Right lung (tissue), 5 donors: ENCODE data around the gene S100A7A. TPM values are rescaled to one million over a fixed set of nuclear protein-coding genes. Genes with fewer than 3 reads are reported as not detected.
"Not testable (repeated sequence)": the region's sequence is repeated elsewhere in the genome, so short reads cannot be mapped to it uniquely, and the experiment has no call there.

Experiments
- DNase-seq, 2 donors: peaks; one replicate each; pipeline ENCODE4 v3.0.0-alpha.2; 2013
- polyA plus RNA-seq, 5 donors: library from polyadenylated mRNA; unstranded; fragments of 120-200 nt; gene quantifications; one replicate each; pipeline versions ENCODE4 v1.2.1 to v1.2.3, GENCODE V29; 2013; ENCODE audit warnings: inconsistent platforms in 1 of 5, low replicate concordance in 1 of 5; ENCODE audit not compliant: insufficient read length in 5 of 5, insufficient read depth in 1 of 5

The S100A7A gene
- polyA plus RNA-seq, 5 donors, result not detected

DNA sequence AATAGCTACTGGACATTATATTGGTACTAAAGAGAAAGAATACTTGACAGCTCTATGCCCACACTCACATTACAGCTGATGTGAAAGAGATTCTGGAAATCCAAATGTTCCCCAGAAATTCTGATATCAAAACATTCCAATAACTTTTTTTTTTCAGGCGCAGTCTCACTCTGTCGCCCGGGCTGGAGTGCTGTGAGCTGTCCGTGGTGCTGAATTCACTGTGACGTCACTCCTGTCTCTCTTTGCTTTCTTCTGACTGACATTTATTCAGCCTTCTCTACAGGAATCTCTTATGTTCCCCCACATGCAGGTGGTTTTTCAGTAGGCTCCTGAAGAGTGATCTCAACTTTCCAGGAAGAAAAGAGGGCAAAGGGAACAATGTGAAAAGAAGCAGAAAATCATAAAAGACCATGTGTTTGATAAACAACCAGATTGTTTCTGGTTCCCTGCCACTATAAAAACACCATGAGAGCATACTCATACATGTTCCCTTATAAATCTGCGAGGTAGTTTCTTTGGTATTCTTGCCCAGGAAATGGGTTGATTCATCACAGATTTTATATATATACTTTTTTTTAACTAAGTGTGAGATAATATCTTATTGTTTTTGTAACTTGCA lies 6.2 kb downstream of the S100A7A start:
- DNase-seq, result peak; percentile 62 to 75

DNA sequence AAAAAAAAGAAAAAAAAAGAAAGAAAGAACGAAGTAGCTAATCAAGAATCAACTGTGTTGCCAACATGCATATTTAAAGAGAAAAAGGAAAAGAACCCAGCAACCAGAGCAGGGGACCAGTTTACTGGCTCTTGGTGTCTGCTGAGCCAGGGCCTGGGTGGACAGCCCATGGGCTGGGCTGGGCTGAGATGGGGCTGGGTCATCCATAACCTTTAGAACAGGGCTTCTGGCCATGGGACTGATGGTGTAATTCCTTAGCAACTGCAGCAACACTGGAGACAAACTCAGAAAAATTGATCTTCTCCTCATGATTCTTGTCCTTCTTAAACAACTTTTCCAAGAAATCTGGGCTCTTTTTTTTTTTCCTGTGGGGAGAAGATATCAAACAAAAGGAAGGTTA lies 10.5 kb downstream of the S100A7A start:
- DNase-seq, result no peak

DNA sequence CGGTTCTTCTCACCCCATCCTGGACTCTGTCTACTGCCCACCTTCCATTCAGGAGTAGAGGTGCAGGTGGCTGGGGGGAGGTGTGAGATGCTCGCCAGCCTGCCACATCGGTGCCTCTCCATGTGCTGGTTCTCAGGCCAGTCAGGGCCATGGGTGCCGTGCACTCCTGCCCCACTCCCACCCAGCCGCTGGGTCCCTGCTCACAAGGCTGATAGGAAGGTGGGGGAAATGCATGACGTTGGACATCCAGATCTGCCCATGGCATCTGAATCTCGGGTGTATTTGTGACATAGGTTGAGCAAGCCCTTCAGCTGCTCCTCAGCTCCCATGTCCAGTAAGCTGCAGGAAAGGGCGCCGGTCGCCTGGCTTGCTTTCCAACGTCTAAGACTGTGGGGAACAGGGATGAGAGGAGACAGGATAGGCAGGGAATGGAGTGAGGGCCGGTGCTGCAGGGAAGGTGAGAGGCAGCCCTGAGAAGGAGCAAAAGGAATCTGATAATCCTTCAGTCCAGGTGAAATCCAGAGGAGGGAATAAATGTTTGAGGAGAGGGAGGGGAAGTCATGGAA lies 11.8 kb downstream of the S100A7A start:
- no peak for DNase-seq

DNA sequence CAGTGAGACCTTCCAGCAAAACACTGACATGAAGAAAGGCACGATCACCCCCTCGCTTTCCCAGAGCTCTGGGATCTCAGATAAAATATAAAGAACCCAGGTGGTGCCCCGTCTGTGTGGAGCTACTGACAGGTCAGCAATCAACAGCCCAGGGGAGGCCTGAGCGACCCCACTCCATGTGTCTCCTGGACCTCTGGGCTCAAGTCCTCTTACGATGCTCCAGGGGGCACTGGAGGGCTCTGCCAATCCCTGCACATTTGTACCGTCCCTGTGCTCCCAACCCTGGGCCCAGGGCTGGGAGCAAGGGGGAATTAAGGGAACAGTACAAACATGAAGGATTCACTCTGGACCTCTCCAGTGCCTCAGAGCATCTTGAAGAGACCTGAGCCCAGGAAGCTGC lies 12.5 kb downstream of the S100A7A start:
- DNase-seq, result no peak

DNA sequence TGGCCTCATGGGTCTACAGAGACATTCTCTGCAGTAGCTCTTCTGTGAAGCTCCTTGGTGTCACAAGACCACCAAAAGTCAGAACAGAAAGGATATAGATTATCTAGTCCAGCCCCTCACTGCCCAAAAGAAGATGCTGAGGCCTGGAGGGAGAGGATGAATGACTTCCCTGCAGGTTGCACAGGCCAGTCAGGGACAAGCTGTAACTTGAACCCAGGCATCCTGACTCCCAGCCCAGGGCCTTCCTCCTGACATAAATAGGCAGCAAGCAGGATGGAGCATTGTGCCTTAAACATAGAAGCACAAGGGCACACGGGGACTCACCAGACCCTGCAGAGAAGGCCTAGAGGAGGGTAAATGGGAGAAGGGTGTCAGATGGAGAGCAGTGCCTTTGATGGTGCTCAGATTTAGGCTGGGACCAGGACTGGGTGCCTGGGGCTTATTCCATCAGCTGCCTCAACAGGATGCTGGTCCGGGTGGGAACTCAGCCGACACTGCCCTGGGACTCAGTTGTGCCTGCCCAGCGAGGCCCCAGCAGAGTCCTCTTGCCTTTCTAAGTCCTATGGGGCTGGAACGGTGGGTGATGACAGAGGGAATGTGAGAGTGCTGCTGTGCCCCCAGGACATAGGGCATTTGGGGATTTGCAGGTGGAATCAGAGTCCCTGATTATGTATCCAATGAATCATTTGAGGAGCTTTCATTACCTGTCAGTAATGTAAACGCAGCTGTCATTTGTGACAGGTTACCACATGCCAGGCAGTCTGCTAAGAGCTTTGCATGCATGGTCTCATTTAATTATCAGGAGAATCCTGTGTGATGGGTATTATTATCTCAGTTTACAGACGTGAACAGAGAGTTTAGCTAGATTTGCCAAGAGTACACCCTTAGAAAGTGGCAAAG lies 13.2 kb downstream of the S100A7A start:
- DNase-seq, result no peak

DNA sequence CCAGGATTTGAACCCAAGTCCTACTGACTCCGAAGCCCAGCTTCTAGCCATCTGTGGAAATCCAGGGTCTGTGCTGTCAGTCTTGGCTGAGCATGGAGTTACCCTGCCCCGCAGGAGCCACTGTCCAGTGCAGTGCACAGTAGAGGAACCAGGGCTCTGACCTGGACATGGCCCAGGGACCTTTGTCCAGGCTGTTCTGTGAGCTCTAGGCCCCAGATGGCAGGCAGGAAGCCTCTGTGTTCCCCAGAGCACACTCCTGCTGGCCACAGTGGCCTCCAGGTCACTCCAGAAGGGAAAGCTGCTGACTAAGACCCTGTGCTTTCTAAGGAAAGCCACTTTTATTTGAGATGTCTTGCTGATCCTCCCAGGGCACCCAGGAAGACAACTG lies 13.8 kb downstream of the S100A7A start:
- no peak for DNase-seq

DNA sequence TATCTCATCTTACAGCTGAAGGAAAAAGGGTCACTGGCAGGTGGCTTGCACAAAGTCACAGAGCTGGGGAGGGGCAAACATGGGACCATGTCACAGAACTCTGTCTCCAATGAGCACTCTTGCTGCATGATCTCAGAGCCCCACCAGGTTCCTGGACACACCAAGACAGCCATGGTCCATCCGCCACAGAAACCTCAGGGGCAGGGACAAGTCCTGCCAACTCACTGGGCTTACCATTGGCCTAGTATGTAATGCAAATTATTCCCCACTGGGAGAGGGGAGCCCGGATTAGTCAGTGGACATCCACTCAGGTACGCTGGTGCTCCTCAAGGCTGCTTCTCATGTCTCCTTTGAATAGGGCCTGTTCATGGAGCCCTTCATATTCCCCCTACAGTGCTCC lies 14.2 kb downstream of the S100A7A start:
- DNase-seq, result no peak

DNA sequence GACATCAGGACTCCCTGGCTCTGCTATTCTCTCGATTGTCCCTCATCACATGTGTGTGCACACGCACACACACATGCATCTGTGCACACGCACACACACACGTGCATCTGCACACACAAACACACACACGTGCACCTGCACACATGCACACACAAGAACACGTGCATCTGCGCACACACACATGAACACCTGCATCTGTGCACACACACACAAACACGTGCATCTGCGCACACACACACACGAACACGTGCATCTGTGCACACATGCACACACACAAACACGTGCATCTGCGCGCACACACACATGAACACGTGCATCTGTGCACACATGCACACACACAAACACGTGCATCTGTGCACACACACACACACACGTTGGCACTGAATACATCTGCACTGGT lies 14.7 kb downstream of the S100A7A start:
- DNase-seq, result no peak

DNA sequence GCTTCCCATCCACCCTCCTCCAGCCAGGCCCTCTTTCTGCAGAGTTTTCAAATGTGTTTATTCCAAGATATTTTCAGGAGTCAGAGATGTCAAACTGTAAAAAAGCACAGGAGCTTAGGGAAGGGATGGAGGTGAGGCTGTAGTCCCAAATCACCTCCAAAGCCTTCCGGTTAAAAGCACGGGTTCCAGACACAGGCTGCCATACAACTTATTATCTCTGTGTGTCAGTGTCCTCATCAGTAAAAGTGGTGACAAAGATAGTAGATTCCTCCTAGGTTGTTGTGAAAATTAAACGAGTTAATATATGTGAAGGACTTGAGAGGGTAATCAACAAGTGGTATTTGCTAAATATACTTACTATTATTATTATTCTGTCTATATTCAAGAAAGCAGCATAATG lies 15.1 kb downstream of the S100A7A start:
- no peak for DNase-seq

DNA sequence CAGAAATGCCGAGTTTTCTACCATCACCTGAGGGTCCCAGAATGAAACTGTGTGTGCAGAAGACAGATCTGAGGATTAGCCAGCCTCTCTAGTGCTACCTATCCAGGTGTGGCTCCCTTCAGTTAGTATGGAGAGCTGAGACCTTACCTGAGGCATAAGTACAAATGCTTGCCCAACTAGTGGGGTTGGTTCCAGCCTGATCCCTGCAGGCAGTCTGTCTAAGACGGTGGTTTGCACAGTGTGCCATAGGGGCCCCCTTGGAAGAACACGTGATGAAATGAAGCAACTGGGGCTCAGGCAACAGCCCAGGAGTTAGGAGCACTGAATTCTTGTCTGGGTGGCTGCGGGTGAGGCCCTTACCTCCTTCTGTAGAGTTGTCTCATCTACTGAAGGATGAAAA lies 15.6 kb downstream of the S100A7A start:
- DNase-seq, result no peak

DNA sequence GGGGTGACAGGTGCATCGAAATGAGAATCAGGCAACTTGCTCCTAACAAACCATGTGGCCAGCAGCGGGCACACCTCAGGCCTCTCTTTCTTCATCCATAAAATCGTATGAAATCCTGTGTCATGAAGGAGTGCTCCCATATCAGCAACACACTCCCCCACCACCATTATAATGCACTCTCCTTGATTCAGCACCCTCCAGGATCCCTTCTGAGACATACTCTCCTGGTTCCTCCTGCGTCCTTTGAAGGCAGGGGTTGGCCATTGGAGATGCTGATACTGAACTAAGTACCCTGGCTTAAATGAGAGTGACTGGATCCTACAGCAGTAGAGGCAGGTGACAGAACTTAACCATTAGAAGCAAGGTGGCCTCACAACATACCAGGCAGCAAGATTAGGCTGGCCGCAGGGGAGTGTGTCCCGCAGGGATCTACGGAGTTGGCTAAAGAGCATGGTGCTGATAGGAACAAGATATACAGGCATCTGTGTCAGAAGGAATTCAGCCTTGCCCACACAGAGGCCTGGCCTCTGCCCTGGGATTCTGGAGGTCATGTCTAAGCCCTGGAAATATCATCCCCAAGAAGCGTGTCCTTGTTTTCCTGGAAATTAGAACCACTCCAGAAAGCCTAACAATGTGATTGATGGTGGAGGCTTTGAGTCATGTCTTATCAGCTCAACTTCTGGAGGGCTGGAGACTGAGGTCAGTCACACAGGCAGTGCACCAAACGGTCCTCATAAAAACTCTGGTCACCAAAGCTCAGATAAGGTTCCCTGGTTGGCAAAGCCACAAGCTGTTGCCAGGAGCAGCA lies 16.8 kb downstream of the S100A7A start:
- DNase-seq, result no peak

DNA sequence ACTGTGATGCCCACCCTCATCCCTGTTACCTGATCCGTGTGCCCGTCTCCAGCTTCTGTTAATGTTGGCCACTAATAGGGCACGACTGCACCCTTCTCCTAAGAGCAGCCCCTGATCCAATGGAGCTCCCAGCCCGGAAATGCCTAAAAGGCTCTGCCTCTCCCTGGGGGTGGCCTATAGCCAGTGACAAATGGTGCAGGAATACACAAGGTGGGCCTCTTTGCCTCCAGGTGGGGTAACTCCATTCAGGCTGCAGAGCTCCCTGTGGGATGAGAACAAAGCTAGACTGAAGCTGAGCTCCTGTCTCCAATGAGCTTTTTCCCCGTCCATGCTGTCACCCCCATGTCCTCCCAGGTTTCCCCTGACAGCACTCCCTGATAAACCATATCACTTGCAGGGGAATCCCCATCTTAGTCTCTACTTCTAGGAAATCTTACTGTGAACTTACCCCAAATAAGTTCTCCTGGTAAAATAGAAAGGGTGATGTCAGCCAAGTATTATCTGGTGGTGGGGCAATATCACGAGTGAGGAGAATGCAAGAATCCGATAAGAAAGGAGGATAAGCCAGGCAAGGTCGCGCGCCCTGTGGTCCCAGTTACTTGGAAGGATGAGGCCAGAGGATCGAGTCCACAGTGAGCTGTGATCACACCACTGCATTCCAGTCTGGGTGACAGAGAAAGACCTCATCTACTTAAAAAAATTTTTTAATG lies 18.6 kb downstream of the S100A7A start:
- DNase-seq, result no peak

DNA sequence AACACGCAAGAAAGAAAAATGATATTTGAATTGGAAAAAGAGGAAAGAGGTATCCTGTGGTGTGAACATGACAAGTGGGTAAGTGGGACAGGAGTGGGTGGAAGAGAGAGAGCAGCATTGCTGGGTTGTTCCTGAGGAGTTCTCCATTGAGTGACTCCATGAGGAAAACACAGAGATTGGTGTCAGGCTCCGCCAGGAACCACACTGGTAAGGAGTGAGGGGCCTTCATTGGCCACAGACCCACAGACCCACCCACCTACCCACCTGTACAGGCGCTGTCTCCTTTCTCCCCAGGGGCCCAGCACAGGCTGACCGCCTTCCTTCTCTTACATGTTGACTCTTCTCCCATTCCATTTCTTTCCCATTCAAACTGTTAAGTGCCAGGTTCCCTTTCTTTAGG lies 20.9 kb downstream of the S100A7A start:
- no peak for DNase-seq

DNA sequence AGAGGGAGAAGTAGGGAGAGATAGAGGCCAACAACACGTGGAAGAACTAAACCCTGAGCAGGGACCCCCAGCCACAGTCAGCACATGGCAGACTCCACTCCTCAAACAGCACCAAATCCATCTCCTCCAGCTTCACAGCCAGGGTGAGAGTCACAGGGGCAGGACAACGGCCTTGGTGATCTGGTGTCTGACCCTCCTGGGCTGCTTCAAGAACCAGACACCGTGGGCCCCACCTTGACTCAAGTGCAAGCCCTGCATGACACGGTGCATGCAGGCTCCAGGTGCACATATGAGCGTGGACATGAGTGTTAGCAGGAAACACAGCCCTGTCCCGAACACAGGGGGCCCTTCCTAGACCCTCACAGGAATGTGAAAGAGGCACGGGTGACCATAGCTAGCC lies 22.3 kb downstream of the S100A7A start:
- no peak for DNase-seq

DNA sequence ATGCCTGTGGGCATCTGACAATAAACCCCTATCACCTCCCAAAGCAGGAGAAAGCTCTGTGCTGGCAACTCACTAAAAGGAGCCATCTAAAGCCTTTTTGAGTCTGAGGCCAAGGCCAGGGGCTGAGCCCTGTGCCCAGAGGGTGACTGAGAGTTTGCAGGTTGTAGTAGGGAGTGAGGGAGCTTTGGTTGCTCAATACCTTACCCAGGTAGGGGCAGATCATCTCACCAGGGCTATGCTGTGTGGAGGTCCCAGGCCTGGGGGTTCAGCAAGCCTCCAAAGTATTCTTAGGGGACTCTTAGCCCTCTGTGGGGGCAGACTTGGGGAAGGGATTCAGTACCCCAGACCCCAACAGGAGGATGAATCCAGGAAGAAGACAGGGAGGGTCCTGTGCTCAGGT lies 23.0 kb downstream of the S100A7A start:
- DNase-seq, result no peak

DNA sequence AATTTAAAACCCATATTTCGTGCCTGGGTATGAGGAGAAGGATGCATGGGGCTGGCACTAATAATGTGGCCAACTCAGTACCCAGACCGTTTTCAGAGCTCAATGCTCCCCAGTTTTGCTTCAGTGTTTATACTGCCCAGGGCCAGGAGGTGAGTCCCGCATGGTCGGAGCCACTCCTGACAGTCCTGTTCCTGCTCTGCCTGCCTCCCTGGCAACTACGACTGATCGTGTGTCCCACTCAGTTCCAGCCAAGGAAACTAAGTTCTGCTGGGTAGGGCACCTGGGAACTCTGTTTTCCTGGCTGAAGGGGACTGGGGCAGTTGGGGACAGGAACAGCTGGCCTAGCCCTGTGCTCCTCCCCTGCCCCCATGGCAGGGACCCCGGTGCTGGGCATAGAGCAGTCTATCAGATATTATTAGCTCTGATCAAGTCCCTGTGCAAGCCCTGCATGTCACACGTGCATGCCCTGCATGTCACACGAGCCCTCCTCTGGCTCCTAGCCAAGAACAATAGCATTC lies 25.0 kb downstream of the S100A7A start:
- DNase-seq, result no peak

DNA sequence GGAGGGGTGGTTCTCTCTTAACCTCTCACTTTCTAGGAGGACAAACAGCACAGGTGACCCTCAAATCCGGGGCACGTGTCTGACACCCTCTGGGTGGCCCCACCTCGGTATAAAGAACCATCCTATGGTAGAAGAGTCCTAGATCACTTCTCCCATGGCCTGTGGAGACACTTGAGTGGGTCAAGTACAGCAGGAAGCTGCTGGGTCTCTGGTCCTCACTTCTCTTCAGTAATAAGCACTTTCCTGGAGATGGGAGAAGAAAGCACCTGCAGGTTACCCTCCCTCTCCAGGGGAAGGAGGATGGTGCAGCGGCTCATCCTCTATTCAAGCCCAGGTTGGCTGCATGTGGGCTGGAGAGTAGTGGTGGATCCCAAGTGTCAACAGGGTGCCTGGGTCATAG lies 27.2 kb downstream of the S100A7A start:
- no peak for DNase-seq

DNA sequence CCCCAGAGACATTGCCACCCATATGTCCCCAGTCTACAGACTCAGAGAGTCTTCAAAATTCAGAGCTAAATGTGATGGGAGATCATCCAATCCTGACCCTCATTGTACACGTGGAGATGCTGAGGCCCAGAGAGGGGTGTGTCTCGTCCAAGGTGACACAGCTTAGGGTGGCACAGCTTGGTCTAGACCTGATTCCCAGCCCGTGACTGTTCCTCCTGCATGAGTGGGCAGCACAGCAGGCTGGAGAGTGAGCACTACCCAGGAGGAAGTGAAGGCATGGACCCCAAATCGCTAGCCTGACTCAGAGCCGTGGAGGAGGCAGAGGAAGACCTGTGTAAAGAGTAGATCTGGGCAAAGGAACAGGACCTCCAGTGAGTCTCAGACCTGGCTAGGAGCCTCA lies 27.8 kb downstream of the S100A7A start:
- no peak for DNase-seq

DNA sequence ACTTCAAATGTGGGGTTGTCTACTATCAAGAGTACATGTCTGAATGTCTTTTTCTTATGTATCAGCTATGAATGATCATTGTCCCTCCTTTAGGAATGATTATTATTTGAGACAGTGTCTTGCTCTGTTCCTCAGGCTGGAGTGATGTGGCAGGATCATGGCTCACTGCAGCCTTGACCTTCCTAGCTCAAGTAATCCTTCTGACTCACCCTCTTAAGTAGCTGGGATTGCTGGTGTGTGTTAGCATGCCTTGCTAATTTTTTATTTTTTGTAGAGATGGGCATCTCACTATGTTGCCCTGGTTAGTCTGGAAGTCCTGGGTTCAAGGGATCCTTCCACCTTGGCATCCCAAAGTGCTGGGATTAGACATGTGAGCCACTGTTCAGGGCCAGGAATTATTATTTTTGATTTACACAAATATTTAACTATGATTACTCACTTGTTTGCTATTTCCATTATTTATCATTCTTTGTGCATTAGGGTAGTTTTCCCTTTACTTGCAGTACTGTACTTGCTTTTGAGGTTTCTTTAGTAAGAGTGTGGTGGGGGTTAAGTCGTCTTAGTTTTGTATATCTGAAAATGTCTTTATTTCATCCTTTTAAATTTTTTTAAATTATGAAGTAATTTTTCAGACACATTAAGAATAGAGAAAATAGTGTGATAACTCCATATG lies 31.3 kb downstream of the S100A7A start:
- no peak for DNase-seq

DNA sequence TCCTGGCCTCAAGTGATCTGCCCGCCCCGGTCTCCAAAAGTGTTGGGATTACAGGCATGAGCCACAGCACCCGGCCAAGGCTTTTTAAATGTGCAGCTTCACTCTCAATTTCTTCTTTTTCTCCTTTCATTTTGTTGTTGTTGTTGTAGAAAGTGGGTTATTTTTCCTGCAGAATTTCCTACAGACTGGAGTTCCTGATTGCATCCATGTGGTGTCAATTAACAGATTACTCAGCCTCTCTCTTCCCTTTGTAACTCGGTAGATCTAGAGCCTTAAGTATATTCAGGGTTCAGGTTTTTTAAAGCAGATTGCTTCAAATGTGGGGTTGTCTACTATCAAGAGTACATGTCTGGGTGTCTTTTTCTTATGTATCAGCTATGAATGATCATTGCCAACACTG lies 32.5 kb downstream of the S100A7A start:
- not testable (repeated sequence) for DNase-seq

DNA sequence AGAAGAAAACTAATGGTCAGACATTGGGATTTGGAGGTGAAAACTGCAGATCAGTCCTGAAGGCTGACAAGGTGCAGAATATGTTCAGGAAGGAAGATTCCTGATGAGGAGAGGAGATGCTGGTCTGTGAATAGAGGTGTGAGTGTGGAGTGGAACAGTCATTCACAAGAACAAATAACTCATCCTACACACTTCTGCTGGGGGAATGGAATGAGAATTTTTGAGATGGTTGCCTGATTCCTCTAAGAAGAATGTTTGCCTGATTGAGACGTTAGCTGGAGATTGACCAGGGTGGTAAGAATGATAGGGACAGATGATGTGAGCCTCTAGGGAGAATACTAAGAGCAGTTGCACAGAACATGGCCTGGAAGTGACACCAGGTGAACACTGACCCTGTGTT lies 40.1 kb downstream of the S100A7A start:
- DNase-seq, result no peak
